RPMI7951 (cell line): ENCODE measurements around the gene NUDT19. TPM values are rescaled to one million over a fixed set of nuclear protein-coding genes. Genes with fewer than 3 reads are reported as not detected.

ENCODE experiments used
- total RNA-seq: library from RNA; depleted of rRNA; stranded (reverse); fragments of >200 nt; shearing (Covaris generic); gene quantifications from 2 replicates; pipeline ENCODE4 v1.2.3, GENCODE V29; 2014; rRNA removed

Gene NUDT19
- total RNA-seq, 1 experiment from 2014 or later, result 12.3 TPM

Other genes with a start within 250 kb of the NUDT19 start
- gene PDCD5, start 110.6 kb upstream of the NUDT19 start, total RNA-seq, result 288 and 343 TPM in 2 replicates
- 25.8 and 35.4 TPM in 2 replicates for gene ANKRD27, start 16.6 kb upstream of the NUDT19 start, total RNA-seq
- gene RGS9BP, start 16.0 kb upstream of the NUDT19 start, total RNA-seq, result 0.72 and 0.98 TPM in 2 replicates
- not detected in 2 replicates for gene TDRD12, start 27.9 kb downstream of the NUDT19 start, total RNA-seq
- not detected in 2 replicates for gene SLC7A9, start 177.9 kb downstream of the NUDT19 start, total RNA-seq